IPS DF 6.9 (cell line): ENCODE results near the gene COLGALT1.
"Not testable (repeated sequence)": the region's sequence is repeated elsewhere in the genome, so short reads cannot be mapped to it uniquely, and the experiment has no call there.

Experiments used
- DNase-seq: peaks from one replicate; pipeline ENCODE4 v3.0.0-alpha.2; 2013; ENCODE audit warnings: low read depth, low spot score
- H3K27ac ChIP-seq: one replicate; pipeline ENCODE4 v1.5.1; 2013; ENCODE audit warnings: low read length, control low read depth
- H3K27me3 ChIP-seq: 2 replicates; pipeline ENCODE4 v1.6.1; 2013; ENCODE audit warnings: mild to moderate bottlenecking, low read length; ENCODE audit not compliant: control insufficient read depth, insufficient read depth
- H3K36me3 ChIP-seq: 2 replicates; pipeline ENCODE4 v1.6.1; 2013; ENCODE audit warnings: low read length; ENCODE audit not compliant: control insufficient read depth, insufficient read depth
- H3K4me1 ChIP-seq: 2 replicates; pipeline ENCODE4 v1.6.1; 2013; ENCODE audit warnings: low read length; ENCODE audit not compliant: control insufficient read depth, insufficient read depth
- H3K4me3 ChIP-seq: 2 replicates; pipeline ENCODE4 v1.5.1; 2013; ENCODE audit warnings: mild to moderate bottlenecking, low read length
- H3K9me3 ChIP-seq: 2 replicates; pipeline ENCODE4 v1.6.1; 2013; ENCODE audit warnings: low read length, inconsistent platforms; ENCODE audit not compliant: control insufficient read depth, insufficient read depth
- WGBS: extraction: QIAGEN DNeasy Blood & Tissue Kit; methylation state at CpG from one replicate; pipeline ENCODE4 v1.1.7; 2013; ENCODE audit warnings: mixed read lengths, missing lambda C conversion rate; ENCODE audit not compliant: insufficient read length, insufficient coverage; 5-methylcytosine and 5-hydroxymethylcytosine counted together

The COLGALT1 gene

GRCh38 chr19:17544418-17544817, 11.0 kb upstream of the COLGALT1 start:
- no CpG with 5 or more reads among the region's 4 CpGs for WGBS
- Histone ChIP-seq H3K36me3 (no peaks in the 10 kb centered on the region), H3K4me1 (no peaks in the 10 kb centered on the region; the same call in 1 of the 2 replicates), H3K9me3 (no peaks in the 10 kb centered on the region), H3K27me3 (no peaks in the 10 kb centered on the region), H3K4me3 (no peak overlapping the region), H3K27ac (no peak overlapping the region)
- DNase-seq = no peak

DNA sequence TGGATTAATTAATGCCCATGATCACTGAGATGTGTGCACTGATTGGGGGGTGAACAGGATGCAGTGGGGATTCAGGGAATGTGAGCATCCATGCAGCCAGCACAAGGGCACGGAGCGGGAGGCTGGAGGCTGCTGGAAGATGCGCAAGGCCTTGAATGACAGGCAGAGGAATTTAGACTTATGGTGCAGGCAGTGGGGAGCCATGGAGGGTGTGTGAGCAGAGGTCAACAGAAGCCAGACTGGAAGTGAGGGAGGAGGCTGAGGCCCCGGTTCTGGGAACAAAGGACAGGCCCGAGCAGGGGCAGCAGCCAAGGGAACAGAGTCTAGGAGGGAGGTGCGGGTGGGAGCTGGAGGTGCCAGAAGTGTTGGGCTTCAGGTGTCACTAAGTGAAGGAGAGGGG, 7.3 kb upstream of the COLGALT1 start:
- Histone ChIP-seq H3K9me3 (no peaks in the 10 kb centered on the region), H3K4me1 (no peaks in the 10 kb centered on the region; the same call in 1 of the 2 replicates), H3K27me3 (no peaks in the 10 kb centered on the region), H3K27ac (no peak overlapping the region), H3K36me3 (no peaks in the 10 kb centered on the region), H3K4me3 (no peak overlapping the region)
- DNase-seq = no peak
- no CpG with 5 or more reads among the region's 6 CpGs for WGBS

- no peak overlapping the region for H3K4me3 ChIP-seq
- no peak for DNase-seq
- no peaks in the 10 kb centered on the region for H3K27me3 ChIP-seq
- H3K36me3 ChIP-seq = no peaks in the 10 kb centered on the region
- H3K9me3 ChIP-seq = no peaks in the 10 kb centered on the region
- WGBS = no CpG with 5 or more reads among the region's 5 CpGs
- no peak overlapping the region for H3K27ac ChIP-seq
- no peaks in the 10 kb centered on the region; the same call in 1 of the 2 replicates for H3K4me1 ChIP-seq
Measured at GRCh38 chr19:17549085-17549740, 6.2 kb upstream of the COLGALT1 start.

GRCh38 chr19:17550076-17550667, 5.3 kb upstream of the COLGALT1 start:
- H3K27me3 ChIP-seq = no peaks in the 10 kb centered on the region
- no peaks in the 10 kb centered on the region for H3K36me3 ChIP-seq
- no CpG with 5 or more reads among the region's 4 CpGs for WGBS

DNA sequence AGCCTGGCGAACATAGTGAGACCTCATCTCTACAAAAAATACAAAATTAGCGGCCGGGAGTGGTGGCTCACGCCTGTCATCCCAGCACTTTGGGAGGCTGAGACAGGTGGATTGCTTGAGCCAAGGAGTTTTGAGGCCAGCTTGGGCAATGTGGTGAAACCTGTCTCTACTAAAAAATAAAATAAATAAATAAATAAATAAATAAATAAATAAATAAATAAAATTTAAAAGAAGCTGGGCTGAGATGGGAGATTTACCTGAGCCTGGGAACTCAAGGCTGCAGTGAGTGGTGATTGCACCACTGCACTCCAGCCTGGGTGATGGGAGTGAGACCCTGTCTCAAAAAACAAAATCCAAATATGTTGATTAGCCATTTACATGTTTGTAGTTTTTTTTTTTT, 2.7 kb upstream of the COLGALT1 start:
- not testable (repeated sequence) for H3K36me3 ChIP-seq, H3K9me3 ChIP-seq, DNase-seq, H3K4me3 ChIP-seq, H3K27me3 ChIP-seq, H3K4me1 ChIP-seq, H3K27ac ChIP-seq
- WGBS = no CpG with 5 or more reads among the region's 4 CpGs

More at GRCh38 chr19:17550076-17550667, 5.3 kb upstream of the COLGALT1 start:
- DNase-seq = no peak
- H3K9me3 ChIP-seq = no peaks in the 10 kb centered on the region
- no peaks in the 10 kb centered on the region for H3K4me1 ChIP-seq
- no peak overlapping the region for H3K4me3 ChIP-seq
- no peak overlapping the region for H3K27ac ChIP-seq

GRCh38 chr19:17553256-17553655, 2.2 kb upstream of the COLGALT1 start:
- no peaks in the 10 kb centered on the region for H3K36me3 ChIP-seq
- H3K27me3 ChIP-seq = no peaks in the 10 kb centered on the region
- no CpG with 5 or more reads among the region's 7 CpGs for WGBS
- no peaks in the 10 kb centered on the region for H3K4me1 ChIP-seq
- no peak overlapping the region for H3K27ac ChIP-seq
- H3K4me3 ChIP-seq = no peak overlapping the region
- no peaks in the 10 kb centered on the region for H3K9me3 ChIP-seq
- DNase-seq = no peak

GRCh38 chr19:17554968-17555479, 425 bp upstream of the COLGALT1 start:
- no CpG with 5 or more reads among the region's 19 CpGs for WGBS
- Histone ChIP-seq H3K27ac (no peak overlapping the region), H3K4me3 (peak overlapping the region; percentile 5; the same call in 1 of the 2 replicates), H3K4me1 (no peaks in the 10 kb centered on the region), H3K27me3 (no peaks in the 10 kb centered on the region), H3K9me3 (no peaks in the 10 kb centered on the region), H3K36me3 (no peaks in the 10 kb centered on the region; the same call in 1 of the 2 replicates)
- DNase-seq = no peak

DNA sequence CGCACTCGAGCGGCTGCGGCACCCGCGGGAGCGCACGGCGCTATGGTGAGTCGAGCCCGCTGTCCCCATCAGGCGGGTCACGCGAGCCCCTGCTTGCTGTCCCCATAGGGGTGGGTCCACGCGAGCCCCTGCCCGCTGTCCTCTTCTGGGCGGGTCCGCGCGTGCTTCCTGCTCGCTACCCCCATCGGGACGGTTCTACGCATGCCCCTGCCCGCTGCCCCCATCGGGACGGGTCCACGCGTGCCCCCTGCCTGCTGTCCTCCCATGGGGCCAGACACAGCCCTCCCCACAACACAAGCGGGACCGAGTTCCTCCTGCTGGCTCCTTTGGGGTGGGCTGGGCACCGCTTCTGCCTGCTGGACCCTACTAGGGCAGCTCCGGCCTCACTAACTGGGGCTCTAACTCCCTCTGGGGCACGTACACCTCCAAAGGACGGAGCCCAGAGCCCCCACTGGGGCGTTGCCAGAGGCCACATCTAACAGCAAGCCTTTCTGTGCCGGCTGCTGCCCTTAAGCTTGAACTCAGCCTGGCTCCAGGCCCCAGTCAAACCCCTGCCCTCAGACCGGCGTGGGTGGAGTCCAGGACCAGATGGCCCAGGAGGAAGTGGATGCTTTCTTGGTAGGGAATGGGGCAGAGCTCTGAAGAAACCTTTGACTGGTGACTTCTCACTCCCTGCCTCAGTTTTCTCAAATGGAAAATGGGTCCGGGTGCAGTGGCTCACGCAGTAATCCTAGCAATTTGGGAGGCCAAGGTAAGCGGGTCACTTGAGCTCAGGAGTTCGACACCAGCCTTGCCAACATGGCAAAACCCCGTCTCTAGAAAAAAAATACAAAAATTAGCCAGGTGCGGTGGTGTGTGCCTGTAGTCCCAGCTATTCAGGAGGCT, 722 bp downstream of the COLGALT1 start:
- Histone ChIP-seq H3K36me3 (peaks cover 3% of the 10 kb centered on the region; the same call in 1 of the 2 replicates), H3K27me3 (no peaks in the 10 kb centered on the region), H3K27ac (no peak overlapping the region), H3K4me3 (peak overlapping the region; percentile 70), H3K9me3 (no peaks in the 10 kb centered on the region), H3K4me1 (no peaks in the 10 kb centered on the region)
- no peak for DNase-seq
- WGBS = no CpG with 5 or more reads among the region's 46 CpGs

DNA sequence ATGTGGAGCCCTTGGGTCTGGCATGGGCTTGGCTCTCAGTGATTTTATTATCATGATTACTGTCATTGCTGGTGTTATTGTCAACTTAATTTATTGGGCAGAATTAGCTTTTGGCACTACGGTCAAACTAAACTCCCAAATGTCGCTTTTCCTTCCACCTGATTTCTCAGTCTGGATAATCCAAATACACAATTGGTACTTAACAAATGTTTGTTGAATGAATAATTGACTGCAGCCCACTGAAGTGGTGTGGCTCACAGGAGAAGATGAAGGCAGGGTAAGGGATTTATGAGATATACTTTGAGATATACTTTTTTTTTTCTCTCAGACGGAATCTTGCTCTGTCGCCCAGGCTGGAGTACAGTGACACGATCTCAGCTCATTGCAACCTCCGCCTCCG, 1.5 kb downstream of the COLGALT1 start:
- Histone ChIP-seq H3K36me3 (peaks cover 3% of the 10 kb centered on the region; the same call in 1 of the 2 replicates), H3K27me3 (no peaks in the 10 kb centered on the region), H3K4me3 (no peak overlapping the region), H3K27ac (no peak overlapping the region), H3K9me3 (no peaks in the 10 kb centered on the region), H3K4me1 (no peaks in the 10 kb centered on the region)
- DNase-seq = no peak
- no CpG with 5 or more reads among the region's 7 CpGs for WGBS

- H3K36me3 ChIP-seq = peaks cover 3% of the 10 kb centered on the region; the same call in 1 of the 2 replicates
- no CpG with 5 or more reads among the region's 9 CpGs for WGBS
- H3K4me3 ChIP-seq = no peak overlapping the region
- no peaks in the 10 kb centered on the region for H3K27me3 ChIP-seq
- H3K4me1 ChIP-seq = no peaks in the 10 kb centered on the region
- H3K27ac ChIP-seq = no peak overlapping the region
- DNase-seq = no peak
- no peaks in the 10 kb centered on the region for H3K9me3 ChIP-seq
Measured at GRCh38 chr19:17557466-17557865, 2.0 kb downstream of the COLGALT1 start.
